GM12872 (cell line): ENCODE data around the gene TUT4.

Experiments
- TF ChIP-seq, protein P1 (sequence below): IDR thresholded peaks from 3 replicates; pipeline ENCODE4 v1.5.1; 2011; ENCODE audit warnings: low read depth, mild to moderate bottlenecking, low read length, moderate library complexity; ENCODE audit not compliant: insufficient read depth

TUT4 gene

DNA sequence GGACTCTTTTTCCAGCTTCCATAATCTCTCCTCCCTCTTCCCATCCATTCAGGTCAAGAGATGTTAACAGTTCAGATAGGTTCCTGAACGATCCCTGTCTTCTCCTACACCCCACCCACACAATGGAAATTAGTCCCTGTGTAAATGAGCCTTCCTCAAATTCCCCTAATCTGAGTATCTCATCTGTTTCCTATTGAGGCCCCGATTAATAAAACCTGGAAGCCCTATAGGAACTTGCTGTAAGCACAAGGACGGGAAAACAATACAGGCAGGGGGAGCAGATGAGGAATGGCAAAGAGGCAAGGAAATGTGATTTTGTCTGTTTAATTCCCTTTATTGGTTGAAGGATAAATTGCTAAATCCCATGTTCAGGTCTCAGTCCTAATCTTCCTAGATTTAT is 42.2 kb upstream of the TUT4 start:
- TF ChIP-seq, protein P1, sequence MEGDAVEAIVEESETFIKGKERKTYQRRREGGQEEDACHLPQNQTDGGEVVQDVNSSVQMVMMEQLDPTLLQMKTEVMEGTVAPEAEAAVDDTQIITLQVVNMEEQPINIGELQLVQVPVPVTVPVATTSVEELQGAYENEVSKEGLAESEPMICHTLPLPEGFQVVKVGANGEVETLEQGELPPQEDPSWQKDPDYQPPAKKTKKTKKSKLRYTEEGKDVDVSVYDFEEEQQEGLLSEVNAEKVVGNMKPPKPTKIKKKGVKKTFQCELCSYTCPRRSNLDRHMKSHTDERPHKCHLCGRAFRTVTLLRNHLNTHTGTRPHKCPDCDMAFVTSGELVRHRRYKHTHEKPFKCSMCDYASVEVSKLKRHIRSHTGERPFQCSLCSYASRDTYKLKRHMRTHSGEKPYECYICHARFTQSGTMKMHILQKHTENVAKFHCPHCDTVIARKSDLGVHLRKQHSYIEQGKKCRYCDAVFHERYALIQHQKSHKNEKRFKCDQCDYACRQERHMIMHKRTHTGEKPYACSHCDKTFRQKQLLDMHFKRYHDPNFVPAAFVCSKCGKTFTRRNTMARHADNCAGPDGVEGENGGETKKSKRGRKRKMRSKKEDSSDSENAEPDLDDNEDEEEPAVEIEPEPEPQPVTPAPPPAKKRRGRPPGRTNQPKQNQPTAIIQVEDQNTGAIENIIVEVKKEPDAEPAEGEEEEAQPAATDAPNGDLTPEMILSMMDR, result no peak

DNA sequence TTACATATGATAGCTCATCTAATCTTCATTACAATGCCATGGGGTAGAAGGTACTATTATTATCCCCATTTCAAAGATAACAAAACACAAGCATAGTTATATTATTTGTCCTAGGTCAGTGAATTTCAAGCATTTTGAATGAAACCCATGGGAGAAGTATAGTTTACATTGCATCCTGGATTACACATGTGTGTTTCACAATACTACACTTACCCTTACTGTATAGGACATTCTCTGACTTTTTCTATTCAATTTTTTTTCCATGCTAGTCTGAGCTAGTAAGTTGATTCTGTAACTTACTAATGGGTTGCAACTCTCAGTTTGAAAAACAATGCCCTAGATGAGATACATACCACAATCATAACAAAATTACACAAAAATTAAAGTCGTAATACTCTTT is 40.6 kb upstream of the TUT4 start:
- TF ChIP-seq, protein P1, result no peak

DNA sequence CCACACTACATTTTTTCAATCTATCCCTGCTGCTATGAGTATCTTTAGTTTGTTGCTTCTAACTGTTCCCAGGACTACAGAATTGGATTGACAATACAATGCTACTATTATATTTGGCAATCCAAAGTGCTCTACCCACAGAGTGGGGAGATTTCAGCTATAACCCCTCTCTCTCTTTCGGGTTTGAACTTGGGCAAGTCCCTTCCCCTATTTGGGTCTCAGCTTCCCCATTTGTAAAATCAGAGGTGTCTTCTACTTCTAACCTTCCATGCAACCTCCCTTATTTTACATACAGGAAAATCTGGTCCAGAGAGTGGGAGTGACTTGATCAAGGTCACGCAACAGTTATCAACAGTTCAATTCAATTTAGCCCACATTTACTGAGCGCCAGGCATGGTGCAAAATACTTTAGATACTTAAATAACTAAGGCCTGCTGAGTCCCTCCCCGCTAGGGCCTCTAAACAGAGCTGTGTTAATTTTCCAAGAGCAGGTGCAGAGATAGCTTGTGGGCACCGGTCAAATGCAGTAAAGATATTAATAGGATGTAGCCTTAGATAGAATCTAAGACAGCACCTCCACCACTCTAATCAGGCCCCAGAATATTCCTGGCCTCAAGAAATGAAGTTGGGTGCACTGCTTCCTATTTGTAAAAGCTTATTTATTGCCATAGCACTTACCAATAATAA is 39.9 kb upstream of the TUT4 start:
- TF ChIP-seq, protein P1, result no peak

DNA sequence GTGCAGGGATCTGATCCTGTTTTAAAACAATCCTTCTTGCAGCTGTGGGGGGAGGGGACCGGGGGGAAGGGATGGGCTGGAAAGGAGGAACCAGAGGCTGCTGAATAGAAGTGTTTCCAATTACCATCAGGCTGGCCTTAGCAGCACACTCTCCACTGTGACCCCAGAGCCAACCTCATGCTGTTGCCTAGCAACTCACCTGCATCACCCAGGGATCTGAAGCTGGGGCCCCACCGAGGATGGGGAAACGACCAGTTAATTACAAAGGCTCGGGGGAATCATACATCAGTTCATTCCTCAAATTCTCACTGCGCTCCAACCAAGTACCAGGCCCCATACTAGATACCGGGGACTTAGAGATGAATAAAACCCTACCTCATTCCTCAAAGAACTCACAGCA is 37.4 kb upstream of the TUT4 start:
- TF ChIP-seq, protein P1, result no peak

DNA sequence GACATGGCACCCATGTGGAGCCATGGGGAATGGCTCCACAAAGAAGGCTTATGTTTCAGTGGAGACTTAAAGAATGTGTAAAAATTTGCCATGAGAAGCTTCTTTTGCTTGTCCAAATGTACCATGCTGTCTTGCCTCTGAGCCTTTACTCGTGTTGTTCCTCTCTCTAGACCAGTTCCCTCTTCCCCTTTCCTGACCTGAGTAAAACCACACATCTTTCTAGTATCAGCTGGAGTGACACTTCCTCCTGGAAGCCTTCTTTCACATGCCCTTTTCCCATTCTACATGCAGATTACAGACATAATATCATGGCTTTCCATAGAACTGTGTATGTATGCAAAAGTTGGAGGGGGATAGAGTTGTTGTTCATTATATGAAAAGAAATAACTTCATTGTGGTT is 35.6 kb upstream of the TUT4 start:
- TF ChIP-seq, protein P1, result no peak

DNA sequence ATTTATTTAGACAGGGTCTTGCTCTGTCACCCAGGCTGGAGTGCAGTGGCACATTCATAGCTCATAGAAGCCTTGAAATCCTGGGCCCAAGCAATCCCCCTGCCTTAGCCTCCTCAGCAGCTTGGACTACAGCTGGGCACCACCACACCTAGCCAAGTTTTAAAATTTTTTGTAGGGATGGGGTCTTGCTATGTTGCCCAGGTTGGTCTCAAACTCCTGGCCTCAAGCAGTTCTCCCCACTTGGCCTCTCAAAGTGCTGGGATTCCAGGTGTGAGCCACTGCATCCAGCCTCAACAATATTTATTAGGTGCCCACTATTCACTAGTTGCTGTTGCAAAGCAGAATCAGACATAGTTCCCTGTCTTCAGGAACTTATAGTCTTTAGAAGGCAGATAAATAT is 35.1 kb upstream of the TUT4 start:
- TF ChIP-seq, protein P1, result no peak

DNA sequence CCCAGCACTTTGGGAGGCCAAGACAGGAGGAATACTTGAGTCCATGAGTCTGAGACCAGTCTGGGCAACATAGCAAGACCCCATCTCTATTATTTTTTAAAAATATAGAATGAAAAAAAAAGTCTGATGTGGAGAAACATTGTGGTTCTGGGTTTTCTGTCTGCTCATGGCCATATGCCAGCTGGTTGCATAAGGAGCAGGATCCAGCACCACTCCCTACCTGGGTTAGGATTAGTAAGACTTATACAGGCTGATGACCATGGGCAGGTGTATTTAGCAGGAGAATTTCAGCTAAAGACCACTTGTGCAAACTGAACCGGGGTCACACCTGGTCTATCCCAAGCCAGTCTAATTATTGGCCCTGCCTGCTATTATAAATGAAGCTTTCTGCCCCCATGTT is 32.6 kb upstream of the TUT4 start:
- TF ChIP-seq, protein P1, result no peak
